Heart left ventricle (tissue), 16 donors: ENCODE data around the gene GJB6. TPM values are rescaled to one million over a fixed set of nuclear protein-coding genes. Genes with fewer than 3 reads are reported as not detected.

ENCODE experiments used
- ATAC-seq, 4 donors: fragments of 200-7000 bp; cut with Tn5 transposase; one replicate each; pipeline ENCODE4 v1.9.1; 2020 to 2022; ENCODE audit warnings: moderate library complexity in 4 of 4, mild to moderate bottlenecking in 3 of 4, moderate number of reproducible peaks in 1 of 4
- DNase-seq, 5 donors: peaks; one replicate each; pipeline ENCODE4 v3.0.0-alpha.2; 2020
- H3K27ac ChIP-seq, 12 donors: fragments of 200-600 bp; sonication (generic) in 4 of 12; one replicate each; pipeline versions ENCODE4 v1.5.0 to v1.8.0; 2016 to 2022; ENCODE audit warnings: mild to moderate bottlenecking in 2 of 12
- H3K27me3 ChIP-seq, 9 donors: fragments of 200-600 bp; sonication (generic) in 2 of 9; one replicate each; pipeline versions ENCODE4 v1.5.1 to v1.8.0; 2016 to 2022; ENCODE audit warnings: mild to moderate bottlenecking in 3 of 9
- H3K36me3 ChIP-seq, 9 donors: fragments of 200-600 bp; sonication (generic) in 2 of 9; one replicate each; pipeline versions ENCODE4 v1.5.0 to v1.8.0; 2018 to 2022; ENCODE audit warnings: mild to moderate bottlenecking in 2 of 9
- H3K4me1 ChIP-seq, 12 donors: fragments of 200-600 bp; sonication (generic) in 4 of 12; one replicate each; pipeline versions ENCODE4 v1.5.0 to v1.8.0; 2016 to 2022; ENCODE audit warnings: mild to moderate bottlenecking in 3 of 12
- H3K4me3 ChIP-seq, 12 donors: fragments of 200-600 bp; sonication (generic) in 4 of 12; one replicate each; pipeline versions ENCODE4 v1.5.0 to v1.8.0; 2017 to 2022; ENCODE audit warnings: mild to moderate bottlenecking in 9 of 12, moderate library complexity in 4 of 12
- H3K9me3 ChIP-seq, 12 donors: fragments of 200-600 bp; sonication (generic) in 4 of 12; one replicate each; pipeline versions ENCODE4 v1.5.0 to v1.8.0; 2016 to 2022; ENCODE audit warnings: mild to moderate bottlenecking in 1 of 12
- POLR2A ChIP-seq, 2 donors: fragments of 450-650 bp; IDR thresholded peaks; one replicate each; pipeline ENCODE4 v1.6.1; 2017; ENCODE audit warnings: antibody characterized with exemption in 2 of 2, mild to moderate bottlenecking in 2 of 2, moderate library complexity in 2 of 2
- WGBS, 4 donors: extraction: QIAGEN DNeasy Blood & Tissue Kit in 2 of 4; methylation state at CpG; one replicate each; pipeline versions ENCODE4 v1.1.5 to v1.1.7; 2013 to 2018; 5-methylcytosine and 5-hydroxymethylcytosine counted together
- intact Hi-C, 10 donors: fragments of 100-400 bp; cut with DNase I; formaldehyde crosslinking; loops; one replicate each; pipeline versions ENCODE4 v1.11.1 to v1.14.2; 2022
- polyA plus RNA-seq, 2 donors: library from polyadenylated mRNA; stranded (reverse); fragments of 200-250 nt; gene quantifications; one replicate each; pipeline ENCODE4 v1.2.3, GENCODE V29; 2013
- total RNA-seq, 9 donors: library from RNA; depleted of rRNA in 2 of 9; stranded (reverse); fragments of >200 nt in 2 of 9; fragmentation: NEBNext Ultra II Directional in 3 of 9; extraction: Animal tissue kit (Norgen Biotek cat#: 25700) in 3 of 9; gene quantifications; one replicate each; pipeline versions ENCODE4 v1.1.0 to v1.2.4, GENCODE V29; 2016 to 2023
- TF ChIP-seq, protein P1 (sequence below), 12 donors: fragments of 200-600 bp; sonication (generic) in 4 of 12; IDR thresholded peaks; one replicate each; pipeline versions ENCODE4 v1.5.0 to v1.8.0; 2018 to 2022; ENCODE audit warnings: antibody characterized with exemption in 12 of 12, mild to moderate bottlenecking in 5 of 12
- donor health status: ischemic (EF 13 %, LVEDD 7.1; RV severe dilation, severe dysfunction).
- donor health status: healthy with polysubstance abuse.
- donor health status: DM: no; HTN: yes; CAD: no.
- donor health status: DM: no; HTN: no; CAD: no.
- donor health status: ischemic (EF 25% LVEDD 6.9; RV normal size, moderate dysfunction).
- donor health status: ischemic (EF 25% LVEDD 5.7; RV mildly dilated, moderate dysfunction).
- donor health status: healthy.
- donor health status: DM: yes; HTN: yes; CAD: no.
- donor health status: ischemic (EF 35%, LVEDD 5.7; RV mildly dilated, moderate dysfunction).
- donor health status: nonischemic (EF 11% LVEDD 7.7; RV severe dilation, severe dysfunction).
- donor health status: DM: yes; HTN: yes; CAD: no.
- donor health status: PGD.
- donor health status: ischemic (EF 29% LVEDD 5.4; RV normal size, mild dysfunction).
- donor health status: nonischemic (EF 23%, LVEDD 6.1; RV moderate dilation, normal function).

The GJB6 gene
- total and polyA plus RNA-seq, 11 donors, result not detected

GRCh38 chr13:20182231-20182846 is 49.8 kb downstream of the GJB6 start:
- peaks cover 0 to 30% (median 3%) of the 10 kb centered on the region in 9 donors for H3K27me3 ChIP-seq

GRCh38 chr13:20181188-20181587 is 50.9 kb downstream of the GJB6 start:
- ATAC-seq (no peak), DNase-seq (no peak)
- Histone ChIP-seq H3K27ac (no peak overlapping the region), H3K9me3 (no peaks in the 10 kb centered on the region), H3K36me3 (no peaks in the 10 kb centered on the region), H3K4me1 (peaks cover 0 to 6% (median 0%) of the 10 kb centered on the region in 12 donors), H3K4me3 (no peak overlapping the region), H3K27me3 (peaks cover 0 to 35% (median 3%) of the 10 kb centered on the region in 9 donors)
- no peak for TF ChIP-seq POLR2A (IDR thresholded peaks at IDR 0.05)
- TF ChIP-seq, protein P1, sequence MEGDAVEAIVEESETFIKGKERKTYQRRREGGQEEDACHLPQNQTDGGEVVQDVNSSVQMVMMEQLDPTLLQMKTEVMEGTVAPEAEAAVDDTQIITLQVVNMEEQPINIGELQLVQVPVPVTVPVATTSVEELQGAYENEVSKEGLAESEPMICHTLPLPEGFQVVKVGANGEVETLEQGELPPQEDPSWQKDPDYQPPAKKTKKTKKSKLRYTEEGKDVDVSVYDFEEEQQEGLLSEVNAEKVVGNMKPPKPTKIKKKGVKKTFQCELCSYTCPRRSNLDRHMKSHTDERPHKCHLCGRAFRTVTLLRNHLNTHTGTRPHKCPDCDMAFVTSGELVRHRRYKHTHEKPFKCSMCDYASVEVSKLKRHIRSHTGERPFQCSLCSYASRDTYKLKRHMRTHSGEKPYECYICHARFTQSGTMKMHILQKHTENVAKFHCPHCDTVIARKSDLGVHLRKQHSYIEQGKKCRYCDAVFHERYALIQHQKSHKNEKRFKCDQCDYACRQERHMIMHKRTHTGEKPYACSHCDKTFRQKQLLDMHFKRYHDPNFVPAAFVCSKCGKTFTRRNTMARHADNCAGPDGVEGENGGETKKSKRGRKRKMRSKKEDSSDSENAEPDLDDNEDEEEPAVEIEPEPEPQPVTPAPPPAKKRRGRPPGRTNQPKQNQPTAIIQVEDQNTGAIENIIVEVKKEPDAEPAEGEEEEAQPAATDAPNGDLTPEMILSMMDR (IDR thresholded peaks at IDR 0.05), result no peak
- intact Hi-C loops, result loop anchor here in 7 of 10 donors (5.0 to 10.0 kb wide), 3 partner anchors 741 to 746 kb away; no protein-coding TSS in a partner anchor
- WGBS, 4 donors, result 27 to 46% (median 36%) methylated on average over 3 of the region's 3 CpGs

More at GRCh38 chr13:20182231-20182846, 49.8 kb downstream of the GJB6 start:
- Histone ChIP-seq H3K9me3 (no peaks in the 10 kb centered on the region), H3K4me1 (peaks cover 0 to 6% (median 0%) of the 10 kb centered on the region in 12 donors), H3K4me3 (no peak overlapping the region), H3K36me3 (no peaks in the 10 kb centered on the region), H3K27ac (no peak overlapping the region)
- 18 to 24% (median 22%) methylated on average over 5 of the region's 5 CpGs for WGBS, 4 donors
- peak in 1 of 5 donors; percentile 45 for DNase-seq
- peak; percentile 78 to 82 (median 80) for ATAC-seq
- TF ChIP-seq POLR2A (IDR thresholded peaks at IDR 0.05), result no peak
- TF ChIP-seq, protein P1 (IDR thresholded peaks at IDR 0.05), result peak; percentile 70 to 88 (median 79)
- intact Hi-C loops, result loop anchor here in 8 of 10 donors (1.0 to 10.0 kb wide), 4 partner anchors 307 to 745 kb away; no protein-coding TSS in a partner anchor

- Histone ChIP-seq H3K4me1 (peaks cover 0 to 14% (median 0%) of the 10 kb centered on the region in 12 donors), H3K9me3 (no peaks in the 10 kb centered on the region), H3K36me3 (no peaks in the 10 kb centered on the region), H3K27me3 (peaks cover 0 to 35% (median 3%) of the 10 kb centered on the region in 9 donors), H3K27ac (no peak overlapping the region), H3K4me3 (no peak overlapping the region)
- DNase-seq, result no peak
- TF ChIP-seq POLR2A (IDR thresholded peaks at IDR 0.05), result no peak
- TF ChIP-seq, protein P1 (IDR thresholded peaks at IDR 0.05), result no peak
- intact Hi-C loops, result no loop called here
- ATAC-seq, result no peak
- WGBS, 4 donors, result 71 to 78% (median 71%) methylated on average over 5 of the region's 5 CpGs
These were observed 54.0 kb downstream of the GJB6 start for GRCh38 chr13:20178156-20178555.

GRCh38 chr13:20177049-20177831 is 54.9 kb downstream of the GJB6 start:
- peak in 1 of 4 donors; percentile 12 for ATAC-seq

More at GRCh38 chr13:20177049-20177831, 54.9 kb downstream of the GJB6 start:
- Histone ChIP-seq H3K9me3 (no peaks in the 10 kb centered on the region), H3K4me1 (peaks cover 0 to 14% (median 0%) of the 10 kb centered on the region in 12 donors), H3K27ac (no peak overlapping the region), H3K4me3 (peak overlapping the region in 8 of 12 donors; percentile 3 to 40 (median 32)), H3K36me3 (no peaks in the 10 kb centered on the region), H3K27me3 (peaks cover 0 to 35% (median 3%) of the 10 kb centered on the region in 9 donors)
- intact Hi-C loops, result no loop called here
- no peak for DNase-seq
- WGBS, 4 donors, result 47 to 76% (median 58%) methylated on average over 15 to 67 of the region's 67 CpGs
- TF ChIP-seq POLR2A (IDR thresholded peaks at IDR 0.05), result no peak
- TF ChIP-seq, protein P1 (IDR thresholded peaks at IDR 0.05), result no peak
